ENCODE results near the gene KLF15.
A peak's percentile ranks its signal among the peaks of the same experiment; 100 is the strongest.

KLF15 gene

DNA sequence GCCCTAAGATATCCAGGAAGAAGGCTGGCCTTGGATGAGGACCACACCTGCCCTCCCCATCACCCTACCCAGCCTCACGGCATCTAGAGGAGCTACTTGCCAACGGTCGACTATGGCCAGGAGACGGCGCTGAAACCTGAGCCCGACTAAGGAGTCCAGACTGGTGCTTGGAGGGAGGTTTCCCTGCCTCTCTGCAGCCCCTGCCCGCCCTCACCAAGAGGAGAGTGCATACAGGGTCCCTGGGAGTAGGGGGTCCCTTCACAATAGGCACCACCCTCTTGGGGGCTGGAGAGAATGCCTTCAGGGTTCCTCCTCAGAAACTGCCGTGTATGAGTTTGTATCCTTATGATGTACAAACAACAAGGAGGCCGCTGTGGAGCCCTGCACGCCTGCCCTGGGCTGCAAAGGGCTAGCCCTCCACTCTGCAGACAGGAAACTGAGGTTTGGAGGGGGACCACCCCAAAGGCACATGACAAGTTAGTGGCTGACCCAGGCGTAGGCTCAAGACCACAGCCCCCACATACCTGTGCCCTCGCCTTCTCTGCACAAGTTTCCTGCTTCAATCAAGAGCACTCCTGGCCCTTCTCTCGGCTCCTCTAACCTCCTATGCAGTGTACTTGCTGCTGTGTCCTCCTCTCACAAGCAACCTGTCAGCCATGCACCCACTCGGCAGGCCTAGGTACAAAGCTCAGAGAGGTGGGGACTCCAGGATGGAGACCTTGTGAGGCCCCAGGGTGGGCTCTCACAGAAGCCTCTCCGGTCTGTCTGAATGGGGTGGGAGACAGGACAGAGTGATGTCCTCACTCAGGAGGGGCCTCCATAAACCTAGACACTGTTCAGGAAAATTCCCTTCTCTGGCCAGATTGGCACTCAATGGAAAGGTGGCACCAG is 7.4 kb downstream of the KLF15 start:
- Mint-ChIP-seq H3K4me3 (no peak overlapping the region), H3K9me3 (no peaks in the 10 kb centered on the region), H3K4me1 (peaks cover 15% of the 10 kb centered on the region), H3K36me3 (ENCODE audit: low read depth) (peaks cover 4% of the 10 kb centered on the region), H3K27me3 (ENCODE audit: low read depth, poor library complexity) (no peaks in the 10 kb centered on the region), H3K27ac (no peak overlapping the region)
- TF ChIP-seq, protein P1, sequence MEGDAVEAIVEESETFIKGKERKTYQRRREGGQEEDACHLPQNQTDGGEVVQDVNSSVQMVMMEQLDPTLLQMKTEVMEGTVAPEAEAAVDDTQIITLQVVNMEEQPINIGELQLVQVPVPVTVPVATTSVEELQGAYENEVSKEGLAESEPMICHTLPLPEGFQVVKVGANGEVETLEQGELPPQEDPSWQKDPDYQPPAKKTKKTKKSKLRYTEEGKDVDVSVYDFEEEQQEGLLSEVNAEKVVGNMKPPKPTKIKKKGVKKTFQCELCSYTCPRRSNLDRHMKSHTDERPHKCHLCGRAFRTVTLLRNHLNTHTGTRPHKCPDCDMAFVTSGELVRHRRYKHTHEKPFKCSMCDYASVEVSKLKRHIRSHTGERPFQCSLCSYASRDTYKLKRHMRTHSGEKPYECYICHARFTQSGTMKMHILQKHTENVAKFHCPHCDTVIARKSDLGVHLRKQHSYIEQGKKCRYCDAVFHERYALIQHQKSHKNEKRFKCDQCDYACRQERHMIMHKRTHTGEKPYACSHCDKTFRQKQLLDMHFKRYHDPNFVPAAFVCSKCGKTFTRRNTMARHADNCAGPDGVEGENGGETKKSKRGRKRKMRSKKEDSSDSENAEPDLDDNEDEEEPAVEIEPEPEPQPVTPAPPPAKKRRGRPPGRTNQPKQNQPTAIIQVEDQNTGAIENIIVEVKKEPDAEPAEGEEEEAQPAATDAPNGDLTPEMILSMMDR (IDR thresholded peaks at IDR 0.05) = no peak
- no peak for DNase-seq

DNA sequence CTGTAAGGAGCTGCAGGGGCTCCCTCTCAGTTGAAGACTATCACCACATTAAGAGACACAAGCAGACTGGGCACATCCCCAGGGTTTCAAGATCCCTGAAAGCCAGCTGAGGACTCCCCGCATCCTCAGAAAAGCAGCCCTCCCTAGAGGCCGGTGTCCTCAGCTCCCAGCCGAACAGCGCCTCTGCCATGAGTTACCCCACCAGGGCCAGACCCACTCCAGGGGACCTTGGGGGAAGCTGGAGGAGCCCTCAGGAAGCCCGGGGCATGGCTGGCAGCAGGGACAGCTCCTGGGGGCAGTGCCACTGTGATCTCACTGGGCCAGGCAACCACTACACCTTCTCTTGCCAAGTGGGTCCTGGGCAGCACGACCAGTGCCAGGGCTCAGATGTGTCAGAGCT is 8.1 kb downstream of the KLF15 start:
- TF ChIP-seq, protein P1 (IDR thresholded peaks at IDR 0.05) = no peak
- Mint-ChIP-seq H3K36me3 (ENCODE audit: low read depth) (peaks cover 4% of the 10 kb centered on the region), H3K27ac (no peak overlapping the region), H3K4me3 (no peak overlapping the region), H3K27me3 (ENCODE audit: low read depth, poor library complexity) (no peaks in the 10 kb centered on the region), H3K9me3 (no peaks in the 10 kb centered on the region), H3K4me1 (peaks cover 11% of the 10 kb centered on the region)
- DNase-seq = peak; percentile 1

DNA sequence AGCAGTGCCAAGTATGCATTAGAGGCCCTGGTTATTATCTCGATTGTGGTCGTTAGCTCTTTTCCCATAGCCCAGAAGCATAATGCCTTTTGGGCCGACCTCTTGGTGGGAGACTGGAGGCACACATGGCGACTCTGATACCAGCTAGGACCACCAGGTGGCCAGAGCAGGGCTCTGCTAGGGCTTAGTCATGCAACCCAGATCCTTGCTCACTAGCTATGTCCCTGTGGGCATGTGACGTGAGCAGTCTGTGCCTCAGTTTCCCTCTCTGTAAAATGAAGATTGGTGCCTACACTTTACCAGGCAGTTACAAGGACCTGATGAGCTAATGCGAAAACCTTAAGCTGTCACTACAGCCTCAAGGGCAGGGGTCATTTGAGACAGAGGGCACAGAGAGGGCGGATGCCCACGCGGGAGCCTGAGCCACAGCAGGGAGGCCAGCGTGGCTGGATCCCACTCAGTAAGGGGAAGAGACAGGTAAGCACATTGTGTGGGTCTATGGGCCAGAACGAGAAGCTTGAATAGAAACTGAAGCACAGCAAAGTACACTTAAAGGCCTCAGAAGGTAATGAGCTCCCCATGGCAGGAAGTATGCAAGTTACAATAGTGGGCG is 8.8 kb downstream of the KLF15 start:
- Mint-ChIP-seq H3K9me3 (no peaks in the 10 kb centered on the region), H3K27ac (no peak overlapping the region), H3K4me1 (peaks cover 4% of the 10 kb centered on the region), H3K27me3 (ENCODE audit: low read depth, poor library complexity) (no peaks in the 10 kb centered on the region), H3K36me3 (ENCODE audit: low read depth) (peaks cover 4% of the 10 kb centered on the region), H3K4me3 (no peak overlapping the region)
- TF ChIP-seq, protein P1 (IDR thresholded peaks at IDR 0.05) = peak; percentile 18
- peak; percentile 0 for DNase-seq

DNA sequence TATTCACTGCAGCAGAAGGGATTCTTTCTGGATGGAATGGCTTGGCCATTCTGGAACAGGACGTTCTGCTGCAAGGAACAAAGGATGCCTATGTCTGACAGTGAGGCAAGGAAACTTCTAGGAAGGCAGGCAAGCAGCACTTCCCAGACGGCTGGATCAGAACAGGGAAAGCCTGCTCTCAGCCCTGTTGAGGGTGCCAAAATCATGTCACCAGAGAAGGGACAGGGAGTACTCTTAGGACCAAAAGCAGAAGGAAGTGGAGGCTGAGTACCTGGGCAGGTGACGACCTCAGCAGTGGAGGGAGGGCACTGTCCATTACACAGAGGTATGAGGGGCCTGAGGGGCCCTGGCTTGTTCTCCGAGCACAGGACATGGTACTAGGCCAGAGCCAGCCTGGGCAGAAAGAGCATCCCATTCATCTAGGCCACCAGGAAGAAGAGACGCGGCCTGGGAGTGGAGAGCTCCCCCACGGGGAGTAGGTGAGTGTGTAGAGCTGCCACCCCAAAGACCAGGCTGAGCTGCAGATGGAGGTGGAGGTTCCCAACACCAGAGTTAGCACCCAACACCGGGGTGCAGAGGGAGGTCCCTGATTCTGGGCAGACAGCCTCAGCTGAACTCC is 9.6 kb downstream of the KLF15 start:
- H3K27me3 Mint-ChIP-seq (ENCODE audit: low read depth, poor library complexity) = no peaks in the 10 kb centered on the region
- no peaks in the 10 kb centered on the region for H3K9me3 Mint-ChIP-seq
- H3K4me1 Mint-ChIP-seq = peaks cover 6% of the 10 kb centered on the region
- peaks cover 4% of the 10 kb centered on the region for H3K36me3 Mint-ChIP-seq (ENCODE audit: low read depth)
- H3K27ac Mint-ChIP-seq = no peak overlapping the region
- no peak for DNase-seq
- H3K4me3 Mint-ChIP-seq = no peak overlapping the region
- TF ChIP-seq, protein P1 (IDR thresholded peaks at IDR 0.05) = no peak

DNA sequence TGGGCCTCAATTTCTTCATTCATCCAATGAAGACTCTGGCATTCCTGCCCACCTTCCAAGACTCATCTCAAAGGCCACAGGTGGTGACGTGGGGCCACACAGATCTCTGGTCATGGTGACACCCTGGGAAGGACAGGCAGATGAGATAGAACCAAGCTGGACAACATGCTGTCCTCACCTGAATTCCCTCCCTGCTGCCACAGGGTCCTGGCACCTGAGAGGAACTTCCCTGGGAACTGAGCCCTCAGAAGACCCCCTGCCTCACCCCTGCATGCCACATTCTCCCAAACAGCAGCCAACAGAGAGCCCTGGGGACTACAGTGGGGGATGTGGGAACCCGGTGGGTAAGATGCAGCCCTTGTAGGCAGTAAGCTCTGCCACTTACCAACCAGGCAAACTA is 10.7 kb downstream of the KLF15 start:
- Mint-ChIP-seq H3K4me1 (peaks cover 11% of the 10 kb centered on the region), H3K9me3 (no peaks in the 10 kb centered on the region), H3K27ac (no peak overlapping the region), H3K4me3 (no peak overlapping the region), H3K36me3 (ENCODE audit: low read depth) (peaks cover 4% of the 10 kb centered on the region), H3K27me3 (ENCODE audit: low read depth, poor library complexity) (no peaks in the 10 kb centered on the region)
- TF ChIP-seq, protein P1 (IDR thresholded peaks at IDR 0.05) = no peak
- DNase-seq = peak; percentile 0

All from nephron progenitor cell (in vitro differentiated cells).